ENCODE measurements around the gene ZFR2.
A peak's percentile ranks its signal among the peaks of the same experiment; 100 is the strongest.

Gene ZFR2

DNA sequence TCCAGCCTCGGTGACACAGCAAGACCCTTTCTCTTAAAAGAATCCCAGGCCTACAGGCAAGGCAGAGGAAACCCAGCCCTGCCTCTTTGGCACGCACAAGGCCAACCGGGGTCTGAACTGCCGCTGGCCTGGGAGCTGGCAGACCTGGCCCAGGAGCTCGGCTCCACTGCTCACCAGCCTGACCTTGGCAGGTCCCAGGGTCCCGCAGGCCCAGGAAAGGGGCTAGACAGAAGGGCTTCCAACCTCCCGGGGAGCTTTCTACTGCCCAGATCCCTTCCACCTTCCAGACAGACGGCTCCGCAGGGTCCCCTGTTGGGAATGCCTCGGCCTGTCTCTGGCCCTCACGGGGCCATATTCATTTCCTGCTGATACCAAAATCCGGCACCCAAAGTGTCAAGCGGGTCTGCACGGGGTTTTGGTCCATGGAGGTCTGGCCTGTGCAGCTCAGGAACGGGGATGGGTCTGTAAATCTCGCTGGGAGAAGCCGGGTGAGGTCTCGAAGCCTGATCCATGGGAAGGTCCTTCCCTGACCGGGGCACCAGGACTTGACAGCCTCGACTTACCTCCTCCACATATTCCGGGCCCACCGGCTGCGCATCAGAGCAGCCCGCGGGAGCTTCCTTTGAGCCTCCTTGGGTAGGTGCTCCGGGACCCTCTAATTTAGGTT lies 46.0 kb downstream of the ZFR2 start:
- Histone ChIP-seq H3K9me3 (no peaks in the 10 kb centered on the region), H3K27me3 (peaks cover 0 to 69% of the 10 kb centered on the region in 2 donors), H3K4me1 (peaks cover 0 to 6% (median 2%) of the 10 kb centered on the region in 4 donors), H3K36me3 (no peaks in the 10 kb centered on the region), H3K4me3 (no peak overlapping the region), H3K27ac (no peak overlapping the region)
- no peak for DNase-seq
- intact Hi-C loops (cut with DNase I; ENCODE audit: low total_unique reads), result no loop called here
- TF ChIP-seq, protein P1, sequence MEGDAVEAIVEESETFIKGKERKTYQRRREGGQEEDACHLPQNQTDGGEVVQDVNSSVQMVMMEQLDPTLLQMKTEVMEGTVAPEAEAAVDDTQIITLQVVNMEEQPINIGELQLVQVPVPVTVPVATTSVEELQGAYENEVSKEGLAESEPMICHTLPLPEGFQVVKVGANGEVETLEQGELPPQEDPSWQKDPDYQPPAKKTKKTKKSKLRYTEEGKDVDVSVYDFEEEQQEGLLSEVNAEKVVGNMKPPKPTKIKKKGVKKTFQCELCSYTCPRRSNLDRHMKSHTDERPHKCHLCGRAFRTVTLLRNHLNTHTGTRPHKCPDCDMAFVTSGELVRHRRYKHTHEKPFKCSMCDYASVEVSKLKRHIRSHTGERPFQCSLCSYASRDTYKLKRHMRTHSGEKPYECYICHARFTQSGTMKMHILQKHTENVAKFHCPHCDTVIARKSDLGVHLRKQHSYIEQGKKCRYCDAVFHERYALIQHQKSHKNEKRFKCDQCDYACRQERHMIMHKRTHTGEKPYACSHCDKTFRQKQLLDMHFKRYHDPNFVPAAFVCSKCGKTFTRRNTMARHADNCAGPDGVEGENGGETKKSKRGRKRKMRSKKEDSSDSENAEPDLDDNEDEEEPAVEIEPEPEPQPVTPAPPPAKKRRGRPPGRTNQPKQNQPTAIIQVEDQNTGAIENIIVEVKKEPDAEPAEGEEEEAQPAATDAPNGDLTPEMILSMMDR (IDR thresholded peaks at IDR 0.05), result no peak

DNA sequence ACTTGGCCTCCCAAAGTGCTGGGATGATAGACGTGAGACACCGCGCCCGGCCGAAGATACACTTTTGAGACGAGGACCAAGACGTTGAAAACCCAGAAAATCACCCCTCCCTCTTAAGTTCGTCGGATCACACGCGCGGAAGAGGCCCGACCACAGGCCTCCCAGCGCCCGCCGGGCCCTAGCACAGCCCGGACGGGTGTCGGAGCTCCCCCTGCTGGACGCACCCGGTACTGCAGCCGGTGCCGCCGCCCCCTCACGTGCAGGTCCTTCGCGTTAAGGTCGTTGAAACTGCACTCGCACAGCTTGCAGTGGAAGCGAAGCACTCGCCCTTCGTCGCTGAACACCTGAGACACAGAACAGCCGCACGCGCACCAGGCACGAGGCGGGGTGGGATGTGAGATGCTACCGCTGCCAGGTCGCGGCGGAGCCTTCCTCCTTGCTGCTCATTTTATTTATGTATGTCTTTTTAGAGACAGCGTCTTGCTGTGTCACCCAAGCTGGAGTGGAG lies 46.9 kb downstream of the ZFR2 start:
- peaks cover 0 to 6% (median 2%) of the 10 kb centered on the region in 4 donors for H3K4me1 ChIP-seq
- no peak overlapping the region for H3K27ac ChIP-seq
- H3K4me3 ChIP-seq, result no peak overlapping the region
- H3K36me3 ChIP-seq, result no peaks in the 10 kb centered on the region
- peak in 1 of 2 donors; percentile 74 for DNase-seq
- H3K27me3 ChIP-seq, result peaks cover 0 to 65% of the 10 kb centered on the region in 2 donors
- intact Hi-C loops (cut with DNase I; ENCODE audit: low total_unique reads), result no loop called here
- no peaks in the 10 kb centered on the region for H3K9me3 ChIP-seq
- TF ChIP-seq, protein P1 (IDR thresholded peaks at IDR 0.05), result peak; percentile 87 to 94

DNA sequence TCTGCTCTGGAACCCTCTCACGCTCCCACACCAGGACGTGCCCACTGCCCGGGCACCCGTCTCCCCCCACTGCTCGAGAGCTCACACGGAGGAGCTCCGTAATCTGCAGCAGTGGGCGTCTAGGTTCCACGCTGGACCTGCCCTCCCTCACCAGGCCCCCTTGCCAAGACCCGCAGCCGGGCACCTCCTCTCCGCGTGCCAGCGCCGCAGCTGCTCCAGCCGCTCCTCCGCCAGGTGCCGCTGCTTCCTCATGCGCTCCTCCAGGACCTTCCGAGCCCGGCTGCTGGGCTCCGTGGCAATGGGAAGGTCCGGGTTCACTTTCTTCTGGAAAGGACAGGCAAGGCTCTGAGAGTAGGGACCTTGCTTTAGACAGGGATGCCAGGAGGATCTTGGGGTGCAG lies 47.7 kb downstream of the ZFR2 start:
- TF ChIP-seq, protein P1 (IDR thresholded peaks at IDR 0.05), result no peak
- Histone ChIP-seq H3K27me3 (peaks cover 0 to 61% of the 10 kb centered on the region in 2 donors), H3K27ac (no peak overlapping the region), H3K36me3 (no peaks in the 10 kb centered on the region), H3K4me1 (peaks cover 0 to 6% (median 2%) of the 10 kb centered on the region in 4 donors), H3K4me3 (no peak overlapping the region), H3K9me3 (no peaks in the 10 kb centered on the region)
- DNase-seq, result no peak
- intact Hi-C loops (cut with DNase I; ENCODE audit: low total_unique reads), result no loop called here

DNA sequence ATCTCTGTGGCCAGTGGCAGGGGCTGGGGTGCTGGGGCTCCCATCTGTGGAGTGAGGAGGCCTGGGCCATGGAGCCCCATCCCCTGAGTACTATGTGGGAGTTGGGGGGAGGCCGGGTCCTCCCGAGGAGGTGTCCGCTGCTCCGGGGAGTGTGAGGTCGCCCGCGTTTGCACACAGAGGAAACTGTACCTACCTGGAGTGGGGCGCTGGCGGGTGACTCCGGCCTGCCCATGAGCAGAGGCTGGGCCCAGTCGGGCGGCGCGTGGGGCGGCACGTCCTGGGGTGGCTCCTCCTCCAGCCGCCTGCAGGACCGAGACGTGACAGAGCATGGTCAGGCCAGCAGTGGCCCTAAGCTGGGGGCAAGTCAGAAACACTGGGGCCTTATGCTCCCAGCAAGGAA lies 48.8 kb downstream of the ZFR2 start:
- H3K4me3 ChIP-seq, result no peak overlapping the region
- TF ChIP-seq, protein P1 (IDR thresholded peaks at IDR 0.05), result no peak
- H3K9me3 ChIP-seq, result no peaks in the 10 kb centered on the region
- intact Hi-C loops (cut with DNase I; ENCODE audit: low total_unique reads), result no loop called here
- no peak overlapping the region for H3K27ac ChIP-seq
- no peaks in the 10 kb centered on the region for H3K36me3 ChIP-seq
- peaks cover 0 to 51% of the 10 kb centered on the region in 2 donors for H3K27me3 ChIP-seq
- peaks cover 0 to 6% (median 2%) of the 10 kb centered on the region in 4 donors for H3K4me1 ChIP-seq
- no peak for DNase-seq

DNA sequence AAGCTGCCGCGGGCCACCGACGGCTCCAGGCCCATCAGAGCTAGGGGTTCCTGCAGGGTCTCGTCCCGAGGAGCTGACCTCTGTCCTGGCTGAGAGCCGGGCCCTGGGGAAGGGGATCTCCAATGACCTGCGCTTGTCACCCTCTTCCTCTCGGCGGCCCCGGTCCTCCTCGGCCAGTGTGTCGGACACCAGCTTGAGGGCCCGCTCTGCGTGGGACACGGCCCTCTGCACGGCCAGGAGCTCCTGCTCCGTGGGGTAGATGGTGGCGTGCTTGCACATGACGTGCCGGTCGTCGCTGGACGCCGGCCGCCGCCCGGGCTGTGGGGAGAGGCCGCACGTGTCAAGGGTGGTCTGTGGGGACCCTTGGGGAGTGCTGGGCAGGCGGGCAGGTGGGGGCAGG lies 49.9 kb downstream of the ZFR2 start:
- Histone ChIP-seq H3K27ac (no peak overlapping the region), H3K9me3 (no peaks in the 10 kb centered on the region), H3K27me3 (peaks cover 0 to 47% of the 10 kb centered on the region in 2 donors), H3K4me1 (peaks cover 0 to 6% (median 2%) of the 10 kb centered on the region in 4 donors), H3K36me3 (no peaks in the 10 kb centered on the region), H3K4me3 (no peak overlapping the region)
- TF ChIP-seq, protein P1 (IDR thresholded peaks at IDR 0.05), result no peak
- no peak for DNase-seq
- intact Hi-C loops (cut with DNase I; ENCODE audit: low total_unique reads), result no loop called here

All from tibial artery (tissue), 4 donors.